Chondrocyte (in vitro differentiated cells): Measurements from ENCODE around the gene ANGPTL7. TPM values are rescaled to one million over a fixed set of nuclear protein-coding genes. Genes with fewer than 3 reads are reported as not detected.

Experiments
- DNase-seq: peaks from one replicate; pipeline ENCODE4 v3.0.0; 2021; ENCODE audit warnings: mixed read lengths, low spot score
- H3K27ac Mint-ChIP-seq: one replicate; pipeline ENCODE4 v1.8.0; 2021; ENCODE audit warnings: mild to moderate bottlenecking, moderate library complexity, mixed read lengths; ENCODE audit not compliant: unreplicated experiment
- H3K27me3 Mint-ChIP-seq: 2 replicates; pipeline ENCODE4 v1.8.0; 2021; ENCODE audit warnings: low read depth, mixed read lengths
- H3K36me3 Mint-ChIP-seq: 2 replicates; pipeline ENCODE4 v1.8.0; 2021; ENCODE audit warnings: low read depth, mixed read lengths
- H3K4me1 Mint-ChIP-seq: 2 replicates; pipeline ENCODE4 v1.8.0; 2021; ENCODE audit warnings: low read depth, mild to moderate bottlenecking, mixed read lengths
- H3K4me3 Mint-ChIP-seq: one replicate; pipeline ENCODE4 v1.8.0; 2021; ENCODE audit warnings: mild to moderate bottlenecking, moderate library complexity, mixed read lengths; ENCODE audit not compliant: unreplicated experiment
- H3K9me3 Mint-ChIP-seq: 2 replicates; pipeline ENCODE4 v1.8.0; 2021; ENCODE audit warnings: low read depth, mixed read lengths
- long read RNA-seq: library from polyadenylated mRNA; stranded (forward); transcript quantifications from one replicate; pipeline ENCODE4 v2.0.0, GENCODE V29; 2021
- total RNA-seq: library from RNA; stranded (reverse); gene quantifications from 3 replicates; pipeline ENCODE4 v1.2.1, GENCODE V29; 2021
- TF ChIP-seq, protein P1 (sequence below): fragments of 200-600 bp; sonication (generic); IDR thresholded peaks from 2 replicates; pipeline ENCODE4 v1.5.0; 2021; ENCODE audit warnings: antibody characterized with exemption, mild to moderate bottlenecking, moderate library complexity

Gene ANGPTL7, protein sequence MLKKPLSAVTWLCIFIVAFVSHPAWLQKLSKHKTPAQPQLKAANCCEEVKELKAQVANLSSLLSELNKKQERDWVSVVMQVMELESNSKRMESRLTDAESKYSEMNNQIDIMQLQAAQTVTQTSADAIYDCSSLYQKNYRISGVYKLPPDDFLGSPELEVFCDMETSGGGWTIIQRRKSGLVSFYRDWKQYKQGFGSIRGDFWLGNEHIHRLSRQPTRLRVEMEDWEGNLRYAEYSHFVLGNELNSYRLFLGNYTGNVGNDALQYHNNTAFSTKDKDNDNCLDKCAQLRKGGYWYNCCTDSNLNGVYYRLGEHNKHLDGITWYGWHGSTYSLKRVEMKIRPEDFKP
- 0.15 TPM in 1 of 3 replicates, not detected in the others for total RNA-seq
- long read RNA-seq, partial matches to known transcripts, result 0 of 1 reads
- long read RNA-seq, other reads (novel, unspliced or antisense), result 0 of 1 reads

DNA sequence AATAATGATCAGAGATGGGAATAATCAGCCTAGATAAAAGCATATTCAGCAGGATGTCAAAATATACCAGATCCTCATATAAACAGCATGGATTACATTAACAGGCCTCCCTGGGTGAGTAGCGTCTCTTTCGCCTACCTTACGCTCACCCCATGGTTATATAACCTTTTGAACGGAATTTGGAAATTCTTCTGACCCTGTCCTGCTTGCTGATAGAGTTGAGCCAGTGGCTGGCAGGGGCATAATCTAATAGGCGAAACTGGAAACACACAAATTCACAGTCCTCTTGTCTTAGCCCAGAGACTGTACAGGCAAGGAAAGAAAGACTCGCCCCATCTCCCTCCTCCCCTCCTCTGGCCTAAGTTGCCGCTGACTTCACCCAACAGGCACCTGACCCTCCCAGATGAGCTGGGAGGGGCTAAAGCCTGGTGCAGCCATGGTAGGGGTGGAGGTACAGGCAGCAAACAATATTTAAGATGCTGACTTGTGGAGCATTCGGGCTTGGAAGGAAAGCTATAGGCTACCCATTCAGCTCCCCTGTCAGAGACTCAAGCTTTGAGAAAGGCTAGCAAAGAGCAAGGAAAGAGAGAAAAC lies at the start of gene ANGPTL7:
Gene ANGPTL7, plus strand, starts transcription at position 498 of the 594 bp plus-strand sequence. CDS start 225 bp downstream, outside the sequence.
- no peak within 1 kb of the TSS for H3K4me3 Mint-ChIP-seq
- no peaks in the 10 kb centered on the region for H3K9me3 Mint-ChIP-seq
- DNase-seq, result no peak
- no peak within 1 kb of the TSS for H3K27ac Mint-ChIP-seq
- TF ChIP-seq, protein P1, sequence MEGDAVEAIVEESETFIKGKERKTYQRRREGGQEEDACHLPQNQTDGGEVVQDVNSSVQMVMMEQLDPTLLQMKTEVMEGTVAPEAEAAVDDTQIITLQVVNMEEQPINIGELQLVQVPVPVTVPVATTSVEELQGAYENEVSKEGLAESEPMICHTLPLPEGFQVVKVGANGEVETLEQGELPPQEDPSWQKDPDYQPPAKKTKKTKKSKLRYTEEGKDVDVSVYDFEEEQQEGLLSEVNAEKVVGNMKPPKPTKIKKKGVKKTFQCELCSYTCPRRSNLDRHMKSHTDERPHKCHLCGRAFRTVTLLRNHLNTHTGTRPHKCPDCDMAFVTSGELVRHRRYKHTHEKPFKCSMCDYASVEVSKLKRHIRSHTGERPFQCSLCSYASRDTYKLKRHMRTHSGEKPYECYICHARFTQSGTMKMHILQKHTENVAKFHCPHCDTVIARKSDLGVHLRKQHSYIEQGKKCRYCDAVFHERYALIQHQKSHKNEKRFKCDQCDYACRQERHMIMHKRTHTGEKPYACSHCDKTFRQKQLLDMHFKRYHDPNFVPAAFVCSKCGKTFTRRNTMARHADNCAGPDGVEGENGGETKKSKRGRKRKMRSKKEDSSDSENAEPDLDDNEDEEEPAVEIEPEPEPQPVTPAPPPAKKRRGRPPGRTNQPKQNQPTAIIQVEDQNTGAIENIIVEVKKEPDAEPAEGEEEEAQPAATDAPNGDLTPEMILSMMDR, result no peak
- peaks cover 21% of the 10 kb centered on the region for H3K36me3 Mint-ChIP-seq
- H3K27me3 Mint-ChIP-seq, result no peaks in the 10 kb centered on the region
- H3K4me1 Mint-ChIP-seq, result peaks cover 3% of the 10 kb centered on the region

DNA sequence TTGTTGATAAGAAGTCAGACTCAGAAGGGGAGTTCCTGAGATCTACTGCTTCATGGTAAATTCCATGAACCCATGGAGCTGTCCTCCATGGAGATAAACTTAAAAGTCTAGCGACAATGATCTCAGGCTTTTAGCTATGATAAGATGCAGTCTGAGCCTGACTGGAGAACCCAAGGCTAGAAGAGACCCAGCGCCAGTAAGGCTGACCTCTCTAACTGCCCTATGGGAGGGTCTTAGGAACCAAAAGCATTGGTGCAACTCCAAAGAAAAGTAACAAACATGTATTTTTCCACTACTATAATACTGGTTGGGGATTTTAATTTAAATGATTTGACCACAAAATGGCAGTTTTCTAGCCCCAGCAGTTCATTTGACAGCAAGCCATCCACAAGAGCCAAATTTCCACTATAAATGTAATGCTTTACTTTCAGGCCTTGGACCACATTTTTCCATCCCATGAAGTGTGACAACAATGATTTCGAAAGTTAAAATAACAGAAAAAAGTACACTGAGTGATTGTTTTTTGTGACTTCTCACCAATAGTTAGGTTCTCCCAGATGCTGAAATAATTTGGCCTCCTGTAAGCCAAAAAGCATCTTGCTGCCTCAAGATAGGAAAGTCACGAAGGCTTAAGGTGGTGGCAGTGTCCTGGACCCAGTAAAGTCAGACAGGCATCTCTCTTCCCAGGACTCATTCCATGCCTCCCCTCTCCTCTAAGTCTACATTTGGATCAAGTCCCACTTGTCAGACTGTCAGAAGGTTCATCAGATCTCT lies 46.4 kb upstream of the ANGPTL7 start:
- Mint-ChIP-seq H3K9me3 (no peaks in the 10 kb centered on the region), H3K27me3 (no peaks in the 10 kb centered on the region), H3K36me3 (peaks cover 36% of the 10 kb centered on the region), H3K4me3 (no peak overlapping the region), H3K27ac (no peak overlapping the region), H3K4me1 (peaks cover 16% of the 10 kb centered on the region)
- no peak for DNase-seq
- TF ChIP-seq, protein P1, result no peak

DNA sequence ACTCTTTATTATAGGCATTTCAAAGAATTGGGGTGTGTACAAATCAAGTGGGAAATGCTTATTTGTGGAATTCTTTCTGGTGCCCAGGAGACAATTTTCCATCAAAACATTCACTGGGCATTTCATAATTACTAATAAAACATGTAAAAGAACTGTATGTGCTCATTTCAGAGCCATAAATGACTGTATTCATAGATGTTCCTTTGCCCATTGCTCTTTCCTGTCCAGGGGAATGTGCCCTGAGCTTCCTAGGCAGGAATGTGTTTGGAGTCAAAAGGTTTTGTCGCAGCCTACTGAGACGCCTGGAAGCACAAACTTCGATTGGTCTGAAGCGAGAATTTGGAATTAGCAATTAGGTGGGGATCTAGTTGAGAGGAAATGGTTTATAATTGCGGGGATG lies 45.8 kb upstream of the ANGPTL7 start:
- no peak for DNase-seq
- Mint-ChIP-seq H3K4me3 (no peak overlapping the region), H3K27me3 (no peaks in the 10 kb centered on the region), H3K27ac (peak overlapping the region; percentile 67), H3K4me1 (peaks cover 16% of the 10 kb centered on the region), H3K36me3 (peaks cover 35% of the 10 kb centered on the region), H3K9me3 (no peaks in the 10 kb centered on the region)
- TF ChIP-seq, protein P1, result no peak

DNA sequence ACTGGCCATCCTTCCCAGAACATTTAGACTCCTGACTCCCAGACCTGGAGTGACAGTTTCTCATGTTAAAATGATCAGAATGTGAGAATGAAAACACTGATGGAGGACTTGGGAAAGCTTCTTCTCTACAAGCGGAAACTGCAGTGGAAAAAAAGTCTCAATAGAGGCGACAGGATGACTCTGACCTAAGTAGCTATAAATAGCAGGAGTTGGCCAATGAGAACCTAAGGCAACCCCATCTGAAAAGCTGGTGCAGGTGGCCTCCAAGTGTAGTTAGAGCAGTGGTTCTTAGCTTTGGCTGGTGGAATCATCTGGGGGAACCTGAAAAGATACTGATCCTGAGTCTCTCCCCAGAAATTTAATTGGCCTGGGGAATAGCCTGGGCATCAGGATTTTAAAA lies 45.2 kb upstream of the ANGPTL7 start:
- no peak for DNase-seq
- peaks cover 31% of the 10 kb centered on the region for H3K36me3 Mint-ChIP-seq

More for the DNA sequence above, 45.2 kb upstream of the ANGPTL7 start:
- Mint-ChIP-seq H3K9me3 (no peaks in the 10 kb centered on the region), H3K27ac (peak overlapping the region; percentile 67), H3K4me1 (peaks cover 16% of the 10 kb centered on the region), H3K4me3 (no peak overlapping the region), H3K27me3 (no peaks in the 10 kb centered on the region)
- TF ChIP-seq, protein P1, result no peak
